Natural killer cell treated with Interleukin-12 subunit alpha and Interleukin-12 subunit beta and Interleukin-15 and Interleukin-18, amount 100 ng/mL, for 72 hours (primary cell): ENCODE measurements around the gene PCP4. TPM values are rescaled to one million over a fixed set of nuclear protein-coding genes. Genes with fewer than 3 reads are reported as not detected.

ENCODE experiments used
- ATAC-seq, 2 donors: fragments of 150-1000 bp; cut with Tn5 transposase in 1 of 2; sonication (Bioruptor Pico), chemical (Tn5 transposase) in 1 of 2; 2 replicates each; pipeline ENCODE4 v1.10.0; 2021
- DNase-seq: peaks from one replicate; pipeline ENCODE4 v3.0.0; 2022; ENCODE audit warnings: low spot score
- H3K27ac Mint-ChIP-seq, 2 donors: 1 replicate in 1 of 2; 2 replicates in 1 of 2; pipeline ENCODE4 v1.8.0; 2022; ENCODE audit warnings: mixed read lengths in 2 of 2, mild to moderate bottlenecking in 1 of 2, moderate library complexity in 1 of 2
- H3K27me3 Mint-ChIP-seq, 2 donors: 1 replicate in 1 of 2; 2 replicates in 1 of 2; pipeline ENCODE4 v1.8.0; 2022; ENCODE audit warnings: mixed read lengths in 2 of 2
- H3K36me3 Mint-ChIP-seq: one replicate; pipeline ENCODE4 v1.8.0; 2022; ENCODE audit warnings: mixed read lengths
- H3K4me1 Mint-ChIP-seq, 2 donors: 1 replicate in 1 of 2; 2 replicates in 1 of 2; pipeline ENCODE4 v1.8.0; 2022; ENCODE audit warnings: low read depth in 2 of 2, mixed read lengths in 2 of 2, mild to moderate bottlenecking in 1 of 2
- H3K4me3 Mint-ChIP-seq: one replicate; pipeline ENCODE4 v1.8.0; 2022; ENCODE audit warnings: mixed read lengths
- H3K9me3 Mint-ChIP-seq: 2 replicates; pipeline ENCODE4 v1.8.0; 2022; ENCODE audit warnings: mixed read lengths
- total RNA-seq, 2 donors: library from RNA; stranded (reverse); gene quantifications; one replicate each; pipeline ENCODE4 v1.2.3, GENCODE V29; 2022

The PCP4 gene
- total RNA-seq, 2 donors from 2014 or later = not detected

GRCh38 chr21:39850333-39850732 is 16.9 kb upstream of the PCP4 start:
- no peaks in the 10 kb centered on the region for H3K4me1 Mint-ChIP-seq
- H3K9me3 Mint-ChIP-seq = peaks cover 3% of the 10 kb centered on the region
- ATAC-seq (no peak), DNase-seq (no peak)
- H3K27me3 Mint-ChIP-seq = peaks cover 0 to 3% of the 10 kb centered on the region in 2 donors
- H3K36me3 Mint-ChIP-seq = no peaks in the 10 kb centered on the region
- no peak overlapping the region for H3K4me3 Mint-ChIP-seq
- no peak overlapping the region for H3K27ac Mint-ChIP-seq

DNA sequence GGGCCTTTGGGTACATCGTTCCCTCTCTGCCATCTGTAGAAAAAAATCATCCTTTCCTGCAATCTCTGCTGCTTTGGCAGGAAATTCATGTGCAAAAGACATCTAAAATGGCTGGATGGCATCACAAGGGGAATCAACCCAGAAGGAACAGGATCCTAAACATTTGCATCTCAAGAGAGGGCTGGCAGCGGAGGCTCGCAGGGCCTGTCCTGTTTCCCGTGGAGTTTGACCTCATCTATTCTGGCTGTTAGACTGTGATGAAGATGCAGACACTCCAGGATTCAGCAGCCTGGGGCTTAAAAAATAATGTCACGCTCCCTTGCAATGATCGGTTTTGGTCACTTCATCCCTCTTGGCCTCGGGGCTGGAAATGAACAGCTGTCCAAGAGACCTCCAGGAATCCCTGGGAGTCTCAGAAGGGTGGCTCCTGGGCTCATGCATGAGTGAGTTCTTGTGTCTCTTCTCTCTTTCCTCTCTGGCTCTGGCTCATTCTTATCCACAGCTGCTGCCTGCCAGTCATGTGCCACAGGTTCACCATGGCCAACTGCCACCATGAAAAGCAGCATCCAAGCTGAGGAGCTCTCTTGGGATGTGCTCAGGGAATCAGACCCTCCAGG is 16.1 kb upstream of the PCP4 start:
- Mint-ChIP-seq H3K4me3 (no peak overlapping the region), H3K36me3 (no peaks in the 10 kb centered on the region), H3K27ac (no peak overlapping the region), H3K9me3 (peaks cover 3% of the 10 kb centered on the region), H3K4me1 (no peaks in the 10 kb centered on the region), H3K27me3 (peaks cover 0 to 3% of the 10 kb centered on the region in 2 donors)
- DNase-seq = no peak
- ATAC-seq = no peak

DNA sequence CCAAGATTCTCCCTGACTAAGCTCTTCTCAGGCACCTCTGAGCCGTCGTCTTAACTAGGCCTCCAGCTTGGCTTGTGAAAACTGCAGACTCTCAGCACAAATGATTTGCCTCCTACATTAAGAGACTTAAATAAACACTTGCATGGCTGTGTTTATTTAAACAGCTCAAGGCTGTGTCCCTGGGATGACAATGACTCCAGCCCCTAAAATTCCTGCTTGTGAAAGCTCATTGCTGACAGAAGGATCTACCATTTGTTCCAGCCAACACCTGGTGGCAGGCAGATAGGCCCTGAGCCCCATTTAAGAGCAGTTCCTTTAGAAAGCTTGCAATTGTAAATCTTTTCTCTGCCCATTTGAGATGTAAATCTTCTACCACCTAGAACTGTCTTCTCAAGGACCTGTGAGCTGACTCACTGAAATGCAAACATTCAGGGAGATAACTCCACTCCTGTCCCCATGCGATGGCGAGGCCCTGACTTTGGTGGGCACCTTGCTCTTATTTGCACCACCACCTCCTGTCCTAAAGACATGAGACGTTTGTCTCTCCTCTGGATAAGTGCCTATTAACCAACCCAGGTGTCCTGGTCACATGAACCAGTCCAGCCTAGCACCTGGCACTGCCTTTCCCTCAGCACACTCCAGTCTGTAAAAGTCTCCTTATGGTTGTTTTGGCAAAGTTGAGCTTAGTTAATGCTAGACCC is 15.1 kb upstream of the PCP4 start:
- Mint-ChIP-seq H3K27me3 (peaks cover 0 to 3% of the 10 kb centered on the region in 2 donors), H3K36me3 (no peaks in the 10 kb centered on the region), H3K9me3 (peaks cover 3% of the 10 kb centered on the region), H3K4me1 (no peaks in the 10 kb centered on the region), H3K4me3 (no peak overlapping the region), H3K27ac (no peak overlapping the region)
- ATAC-seq (no peak), DNase-seq (no peak)

- Mint-ChIP-seq H3K36me3 (no peaks in the 10 kb centered on the region), H3K4me1 (no peaks in the 10 kb centered on the region), H3K9me3 (peaks cover 3% of the 10 kb centered on the region), H3K4me3 (no peak overlapping the region), H3K27me3 (peaks cover 0 to 3% of the 10 kb centered on the region in 2 donors), H3K27ac (no peak overlapping the region)
- ATAC-seq (no peak), DNase-seq (no peak)
Observed at GRCh38 chr21:39852726-39853500, 14.3 kb upstream of the PCP4 start.

DNA sequence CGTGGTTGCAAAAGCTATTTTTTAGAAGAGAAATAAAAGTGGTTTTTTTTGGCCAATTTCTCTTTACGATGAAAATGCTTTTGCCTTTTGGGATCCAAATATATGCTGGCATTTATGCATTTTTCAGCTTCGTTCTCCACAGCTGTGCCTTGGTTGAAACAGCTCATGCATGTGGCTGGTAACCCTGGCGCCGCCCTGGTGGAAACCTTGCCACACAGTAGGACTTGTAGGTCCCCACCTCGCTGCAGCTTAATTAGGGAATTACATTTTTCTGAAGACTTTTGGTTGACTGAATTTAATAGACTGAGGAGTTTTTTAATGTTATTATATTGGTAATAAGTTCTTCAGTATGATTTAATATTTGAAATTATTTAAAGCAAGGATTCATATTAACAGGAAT is 12.7 kb upstream of the PCP4 start:
- Mint-ChIP-seq H3K4me3 (no peak overlapping the region), H3K27me3 (peaks cover 0 to 3% of the 10 kb centered on the region in 2 donors), H3K9me3 (peaks cover 3% of the 10 kb centered on the region), H3K36me3 (no peaks in the 10 kb centered on the region), H3K27ac (no peak overlapping the region), H3K4me1 (no peaks in the 10 kb centered on the region)
- DNase-seq (no peak), ATAC-seq (no peak)

DNA sequence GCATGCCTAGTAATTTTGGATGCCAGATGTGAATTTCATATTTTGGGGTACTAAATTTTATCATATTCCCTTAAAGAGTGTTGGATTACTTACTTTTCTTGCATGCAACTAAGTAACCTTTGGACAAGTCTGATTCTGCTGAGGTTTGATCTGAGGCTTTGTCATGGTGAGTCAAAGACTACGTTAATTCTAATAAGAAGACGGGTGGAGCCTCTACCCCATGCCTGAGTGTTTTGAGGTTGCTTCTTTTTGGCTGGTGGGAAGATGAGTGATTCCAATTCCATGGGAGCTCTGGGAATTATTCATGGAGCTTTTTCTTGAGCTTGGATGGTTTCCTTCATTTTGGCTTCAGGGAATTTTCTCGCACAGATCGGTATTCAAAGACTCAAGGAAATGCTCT is 11.6 kb upstream of the PCP4 start:
- H3K27ac Mint-ChIP-seq = no peak overlapping the region
- H3K9me3 Mint-ChIP-seq = peaks cover 3% of the 10 kb centered on the region
- no peak for ATAC-seq
- H3K36me3 Mint-ChIP-seq = no peaks in the 10 kb centered on the region
- peaks cover 0 to 3% of the 10 kb centered on the region in 2 donors for H3K27me3 Mint-ChIP-seq
- no peak overlapping the region for H3K4me3 Mint-ChIP-seq
- H3K4me1 Mint-ChIP-seq = no peaks in the 10 kb centered on the region
- DNase-seq = no peak

GRCh38 chr21:39860600-39860999 is 6.6 kb upstream of the PCP4 start:
- H3K9me3 Mint-ChIP-seq = no peaks in the 10 kb centered on the region

DNA sequence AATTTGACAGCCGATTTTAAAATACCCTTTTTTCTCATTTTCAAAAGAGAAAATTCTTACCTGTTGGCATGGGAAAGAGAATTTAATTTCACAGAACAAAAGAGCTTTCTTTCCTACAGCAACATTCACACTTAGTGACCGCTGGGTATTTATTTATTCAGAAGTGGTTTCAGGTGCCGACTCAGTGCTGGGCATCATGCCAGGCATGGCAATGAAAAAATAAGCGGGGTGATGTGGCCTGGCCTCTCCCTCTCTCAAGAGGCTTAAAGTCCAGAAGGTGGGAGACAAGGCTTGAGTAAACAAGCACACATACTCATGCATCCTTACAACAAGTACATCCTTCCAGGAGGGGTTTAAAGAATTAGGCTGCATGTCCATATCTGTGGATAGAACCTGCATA is 4.1 kb upstream of the PCP4 start:
- DNase-seq = no peak
- H3K4me1 Mint-ChIP-seq = no peaks in the 10 kb centered on the region
- H3K27ac Mint-ChIP-seq = no peak overlapping the region
- no peak for ATAC-seq
- H3K36me3 Mint-ChIP-seq = no peaks in the 10 kb centered on the region
- no peaks in the 10 kb centered on the region for H3K9me3 Mint-ChIP-seq
- no peak overlapping the region for H3K4me3 Mint-ChIP-seq
- H3K27me3 Mint-ChIP-seq = peaks cover under 1 to 7% of the 10 kb centered on the region in 2 donors

More at GRCh38 chr21:39860600-39860999, 6.6 kb upstream of the PCP4 start:
- H3K4me3 Mint-ChIP-seq = no peak overlapping the region
- H3K4me1 Mint-ChIP-seq = no peaks in the 10 kb centered on the region
- H3K27ac Mint-ChIP-seq = no peak overlapping the region
- H3K27me3 Mint-ChIP-seq = no peaks in the 10 kb centered on the region
- ATAC-seq = no peak
- no peak for DNase-seq
- no peaks in the 10 kb centered on the region for H3K36me3 Mint-ChIP-seq

DNA sequence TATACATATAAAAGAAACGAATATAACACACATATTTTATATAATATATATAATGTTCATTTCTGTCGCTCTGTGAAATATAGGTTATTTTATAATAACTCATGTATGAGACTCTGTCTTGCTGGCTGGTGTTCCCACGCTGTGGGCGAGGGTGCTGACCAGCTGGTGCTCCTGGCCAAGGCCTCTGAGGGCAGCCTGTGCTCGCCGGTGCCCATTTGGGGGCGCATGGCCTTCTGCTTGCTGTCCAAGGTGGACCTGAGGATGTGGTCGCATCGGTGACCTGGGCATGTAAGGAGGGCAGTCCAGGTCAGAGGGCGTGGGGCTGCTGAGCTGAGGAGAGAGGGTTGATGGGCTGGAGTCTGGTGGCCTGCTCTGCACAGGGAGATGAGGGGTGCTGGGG is 1.1 kb upstream of the PCP4 start:
- no peaks in the 10 kb centered on the region for H3K9me3 Mint-ChIP-seq
- ATAC-seq = no peak

GRCh38 chr21:39869141-39869818 is 2.0 kb downstream of the PCP4 start:
- Mint-ChIP-seq H3K4me3 (no peak overlapping the region), H3K4me1 (no peaks in the 10 kb centered on the region), H3K36me3 (no peaks in the 10 kb centered on the region), H3K27me3 (peaks cover 9 to 10% of the 10 kb centered on the region in 2 donors), H3K9me3 (no peaks in the 10 kb centered on the region), H3K27ac (no peak overlapping the region)
- ATAC-seq = no peak
- DNase-seq = no peak

More for the DNA sequence above, 1.1 kb upstream of the PCP4 start:
- Mint-ChIP-seq H3K36me3 (no peaks in the 10 kb centered on the region), H3K4me1 (no peaks in the 10 kb centered on the region), H3K27ac (no peak overlapping the region), H3K27me3 (peaks cover 7 to 9% of the 10 kb centered on the region in 2 donors), H3K4me3 (no peak overlapping the region)
- DNase-seq = no peak

GRCh38 chr21:39873687-39874086 is 6.4 kb downstream of the PCP4 start:
- Mint-ChIP-seq H3K9me3 (no peaks in the 10 kb centered on the region), H3K4me3 (no peak overlapping the region), H3K4me1 (no peaks in the 10 kb centered on the region), H3K27me3 (peaks cover 2 to 5% of the 10 kb centered on the region in 2 donors), H3K27ac (no peak overlapping the region), H3K36me3 (no peaks in the 10 kb centered on the region)
- ATAC-seq = no peak
- no peak for DNase-seq

GRCh38 chr21:39874206-39874605 is 7.0 kb downstream of the PCP4 start:
- Mint-ChIP-seq H3K27me3 (peaks cover 0 to 5% of the 10 kb centered on the region in 2 donors), H3K4me3 (no peak overlapping the region), H3K9me3 (no peaks in the 10 kb centered on the region), H3K36me3 (no peaks in the 10 kb centered on the region), H3K4me1 (no peaks in the 10 kb centered on the region), H3K27ac (no peak overlapping the region)
- DNase-seq (no peak), ATAC-seq (no peak)

DNA sequence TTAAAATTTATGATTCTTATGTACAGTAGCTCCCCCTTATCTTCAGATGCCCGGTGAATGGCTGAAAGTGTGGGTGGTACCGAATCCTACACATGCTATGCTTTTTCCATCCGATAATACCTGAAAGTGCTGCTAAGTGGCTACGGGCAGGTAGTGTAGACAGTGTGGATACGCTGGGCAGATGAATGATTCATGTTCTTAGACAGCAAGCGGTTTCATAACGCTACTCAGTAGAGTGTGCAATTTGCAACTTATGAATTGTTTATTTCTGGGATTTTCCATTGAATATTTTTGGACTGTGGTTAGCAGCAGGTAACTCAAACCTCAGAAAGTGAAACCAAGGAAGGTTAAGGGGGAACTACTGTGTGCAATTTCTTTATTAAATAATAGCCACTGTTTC is 7.5 kb downstream of the PCP4 start:
- H3K27me3 Mint-ChIP-seq = peaks cover 0 to 5% of the 10 kb centered on the region in 2 donors
- no peak overlapping the region for H3K4me3 Mint-ChIP-seq
- no peak for ATAC-seq
- no peak overlapping the region for H3K27ac Mint-ChIP-seq
- H3K4me1 Mint-ChIP-seq = no peaks in the 10 kb centered on the region
- H3K9me3 Mint-ChIP-seq = no peaks in the 10 kb centered on the region
- no peak for DNase-seq
- H3K36me3 Mint-ChIP-seq = no peaks in the 10 kb centered on the region

DNA sequence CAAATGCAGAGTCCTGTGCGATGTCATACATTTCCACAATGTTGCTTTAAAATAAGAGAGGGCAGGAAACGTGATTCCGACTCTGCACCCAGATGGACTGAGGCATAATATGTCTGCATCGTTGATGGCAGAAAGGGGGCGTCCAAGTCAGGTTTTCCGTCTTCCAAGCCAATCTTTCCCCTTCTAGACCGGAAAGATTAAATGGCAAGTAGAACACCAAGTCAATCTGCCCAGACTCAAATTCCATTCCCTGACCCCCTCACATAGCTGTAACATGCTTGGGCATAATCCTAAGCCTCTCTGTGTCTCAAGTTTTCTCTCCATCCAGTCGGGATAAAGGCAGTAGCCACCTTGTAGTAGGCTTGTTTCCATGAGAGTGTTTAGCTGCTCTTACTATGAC is 14.4 kb downstream of the PCP4 start:
- Mint-ChIP-seq H3K36me3 (no peaks in the 10 kb centered on the region), H3K4me1 (no peaks in the 10 kb centered on the region), H3K9me3 (no peaks in the 10 kb centered on the region), H3K4me3 (no peak overlapping the region), H3K27ac (no peak overlapping the region), H3K27me3 (no peaks in the 10 kb centered on the region)
- no peak for ATAC-seq
- DNase-seq = no peak
